Muscle of leg (tissue), 11 donors: ENCODE data around the gene AGAP1. TPM values are rescaled to one million over a fixed set of nuclear protein-coding genes. Genes with fewer than 3 reads are reported as not detected.

Experiments
- DNase-seq: peaks from one replicate; pipeline ENCODE4 v3.0.0; 2013
- H3K27ac ChIP-seq: one replicate; pipeline ENCODE4 v1.5.1; 2013; ENCODE audit warnings: mild to moderate bottlenecking, low read length, control low read depth
- H3K27me3 ChIP-seq: one replicate; pipeline ENCODE4 v1.6.1; 2013; ENCODE audit warnings: low read length; ENCODE audit not compliant: control insufficient read depth, insufficient read depth
- H3K36me3 ChIP-seq: one replicate; pipeline ENCODE4 v1.6.1; 2013; ENCODE audit warnings: low read length; ENCODE audit not compliant: control insufficient read depth, insufficient read depth
- H3K4me1 ChIP-seq: one replicate; pipeline ENCODE4 v1.6.1; 2013; ENCODE audit warnings: low read length; ENCODE audit not compliant: control insufficient read depth, insufficient read depth
- H3K4me3 ChIP-seq: one replicate; pipeline ENCODE4 v1.5.1; 2013; ENCODE audit warnings: low read length, control low read depth
- H3K9me3 ChIP-seq: replicated peaks from 2 replicates; pipeline ENCODE4 v1.6.1; 2013; ENCODE audit warnings: low read depth, low read length; ENCODE audit not compliant: control insufficient read depth
- WGBS: methylation state at CpG from one replicate; pipeline ENCODE4 v1.1.5; 2013; ENCODE audit warnings: missing lambda C conversion rate; ENCODE audit not compliant: insufficient coverage; 5-methylcytosine and 5-hydroxymethylcytosine counted together
- polyA plus RNA-seq, 8 donors: library from polyadenylated mRNA; unstranded; fragments of 120-200 nt; gene quantifications; one replicate each; pipeline versions ENCODE4 v1.2.1 to v1.2.3, GENCODE V29; 2013; ENCODE audit warnings: inconsistent platforms in 1 of 8, low replicate concordance in 1 of 8; ENCODE audit not compliant: insufficient read length in 8 of 8, insufficient read depth in 1 of 8
- total RNA-seq: library from RNA; stranded (reverse); fragments of 120-200 nt; gene quantifications from one replicate; pipeline ENCODE4 v1.2.4, GENCODE V29; 2013

Gene AGAP1
- total and polyA plus RNA-seq, 9 donors = 19.1 to 32.0 (median 26.8) TPM

- H3K36me3 ChIP-seq = no peaks in the 10 kb centered on the region
- no peak overlapping the region for H3K27ac ChIP-seq
- H3K4me1 ChIP-seq = peaks cover 6% of the 10 kb centered on the region
- H3K4me3 ChIP-seq = no peak overlapping the region
- no peaks in the 10 kb centered on the region for H3K27me3 ChIP-seq
- WGBS = 51% methylated on average over 4 of the region's 7 CpGs
- no peak for DNase-seq
- no peaks in the 10 kb centered on the region for H3K9me3 ChIP-seq
Measured at GRCh38 chr2:235538144-235538639, 44.3 kb downstream of the AGAP1 start.

- no peaks in the 10 kb centered on the region for H3K9me3 ChIP-seq
- DNase-seq = no peak
- peaks cover 4% of the 10 kb centered on the region for H3K4me1 ChIP-seq
- no peaks in the 10 kb centered on the region for H3K27me3 ChIP-seq
- no peak overlapping the region for H3K4me3 ChIP-seq
- 64% methylated on average over 5 of the region's 5 CpGs for WGBS
- no peaks in the 10 kb centered on the region for H3K36me3 ChIP-seq
- H3K27ac ChIP-seq = no peak overlapping the region
Measured at GRCh38 chr2:235538981-235539380, 45.1 kb downstream of the AGAP1 start.

- H3K27ac ChIP-seq = no peak overlapping the region
- no peaks in the 10 kb centered on the region for H3K9me3 ChIP-seq
- H3K4me3 ChIP-seq = no peak overlapping the region
- H3K36me3 ChIP-seq = no peaks in the 10 kb centered on the region
- H3K27me3 ChIP-seq = no peaks in the 10 kb centered on the region
- DNase-seq = no peak
- 82% methylated on average over 3 of the region's 7 CpGs for WGBS
- peaks cover 2% of the 10 kb centered on the region for H3K4me1 ChIP-seq
Measured at GRCh38 chr2:235539773-235540172, 45.9 kb downstream of the AGAP1 start.

GRCh38 chr2:235541016-235541415 lies 47.2 kb downstream of the AGAP1 start:
- H3K4me3 ChIP-seq = no peak overlapping the region
- WGBS = 50% methylated on average over 1 of the region's 5 CpGs
- no peak for DNase-seq

GRCh38 chr2:235541838-235542549 lies 48.2 kb downstream of the AGAP1 start:
- Histone ChIP-seq H3K9me3 (no peaks in the 10 kb centered on the region), H3K27ac (no peak overlapping the region), H3K4me3 (no peak overlapping the region), H3K27me3 (no peaks in the 10 kb centered on the region), H3K4me1 (peaks cover 12% of the 10 kb centered on the region), H3K36me3 (no peaks in the 10 kb centered on the region)
- DNase-seq = no peak
- WGBS = 67% methylated on average over 4 of the region's 11 CpGs

More at GRCh38 chr2:235541016-235541415, 47.2 kb downstream of the AGAP1 start:
- no peak overlapping the region for H3K27ac ChIP-seq
- H3K27me3 ChIP-seq = no peaks in the 10 kb centered on the region
- no peaks in the 10 kb centered on the region for H3K36me3 ChIP-seq
- H3K4me1 ChIP-seq = peaks cover 12% of the 10 kb centered on the region
- H3K9me3 ChIP-seq = no peaks in the 10 kb centered on the region

GRCh38 chr2:235542733-235543127 lies 48.9 kb downstream of the AGAP1 start:
- Histone ChIP-seq H3K4me1 (peaks cover 12% of the 10 kb centered on the region), H3K4me3 (no peak overlapping the region), H3K36me3 (no peaks in the 10 kb centered on the region), H3K27ac (no peak overlapping the region), H3K27me3 (no peaks in the 10 kb centered on the region), H3K9me3 (no peaks in the 10 kb centered on the region)
- no peak for DNase-seq
- 58% methylated on average over 2 of the region's 10 CpGs for WGBS

GRCh38 chr2:235543128-235543750 lies 49.4 kb downstream of the AGAP1 start:
- H3K27ac ChIP-seq = no peak overlapping the region
- no peaks in the 10 kb centered on the region for H3K9me3 ChIP-seq
- H3K4me1 ChIP-seq = peaks cover 12% of the 10 kb centered on the region
- no peaks in the 10 kb centered on the region for H3K27me3 ChIP-seq
- WGBS = 78% methylated on average over 13 of the region's 13 CpGs
- H3K4me3 ChIP-seq = no peak overlapping the region
- no peaks in the 10 kb centered on the region for H3K36me3 ChIP-seq
- no peak for DNase-seq

GRCh38 chr2:235543851-235544688 lies 50.2 kb downstream of the AGAP1 start:
- no peak for DNase-seq
- H3K4me1 ChIP-seq = peaks cover 12% of the 10 kb centered on the region
- H3K27me3 ChIP-seq = no peaks in the 10 kb centered on the region
- H3K9me3 ChIP-seq = no peaks in the 10 kb centered on the region
- 92% methylated on average over 22 of the region's 25 CpGs for WGBS
- H3K27ac ChIP-seq = no peak overlapping the region
- no peak overlapping the region for H3K4me3 ChIP-seq
- no peaks in the 10 kb centered on the region for H3K36me3 ChIP-seq

- DNase-seq = no peak
- Histone ChIP-seq H3K4me3 (no peak overlapping the region), H3K9me3 (no peaks in the 10 kb centered on the region), H3K27ac (no peak overlapping the region), H3K4me1 (peaks cover 12% of the 10 kb centered on the region), H3K36me3 (no peaks in the 10 kb centered on the region), H3K27me3 (no peaks in the 10 kb centered on the region)
- WGBS = no CpG with 5 or more reads among the region's 5 CpGs
Measured at GRCh38 chr2:235544689-235544969, 50.8 kb downstream of the AGAP1 start.
